Measurements from ENCODE around the gene OMP. TPM values are rescaled to one million over a fixed set of nuclear protein-coding genes. Genes with fewer than 3 reads are reported as not detected.
"Not testable (repeated sequence)": the region's sequence is repeated elsewhere in the genome, so short reads cannot be mapped to it uniquely, and the experiment has no call there.

Gene OMP
- total RNA-seq, 1 experiment from 2014 or later, result 1.4 TPM

GRCh38 chr11:77094841-77095365, 7.7 kb upstream of the OMP start:
- POLR2A ChIA-PET (ENCODE audit: unreplicated experiment), result interaction anchor here (0.5 kb wide), 1 partner anchor 335 kb away, joined by 3 read pairs; no protein-coding TSS in a partner anchor
- BruUV-seq (replicated peaks), result no TSS peak

GRCh38 chr11:77095551-77096490, 6.8 kb upstream of the OMP start:
- H3K4me1 ChIP-seq (replicated peaks; ENCODE audit: insufficient read depth), result peaks cover 6% of the 10 kb centered on the region
- peaks cover 8% of the 10 kb centered on the region; the same call in 1 of the 2 replicates for H3F3A ChIP-seq (ENCODE audit: insufficient read depth, low read depth)
- H4K20me1 ChIP-seq (ENCODE audit: insufficient read depth), result no peaks in the 10 kb centered on the region
- H3K27ac ChIP-seq, result no peak overlapping the region
- TF ChIP-seq CTCF (conservative IDR thresholded peaks at IDR 0.05) (no peak), EZH2 (IDR thresholded peaks at IDR 0.05; ENCODE audit: low read depth) (no peak)
- no peak for DNase-seq
- H3K9me2 ChIP-seq (ENCODE audit: insufficient read depth), result no peaks in the 10 kb centered on the region
- no peaks in the 10 kb centered on the region for H3K27me3 ChIP-seq (ENCODE audit: insufficient read depth, low read depth)
- no peaks in the 10 kb centered on the region for H3K9me3 ChIP-seq (ENCODE audit: insufficient read depth, low read depth)
- intact Hi-C loops (cut with micrococcal nuclease; ENCODE audit: unreplicated experiment), result no loop called here
- H3K79me2 ChIP-seq (ENCODE audit: low read depth), result no peaks in the 10 kb centered on the region
- no peak overlapping the region for H3K4me3 ChIP-seq
- H3K4me2 ChIP-seq, result no peak overlapping the region
- CTCF ChIA-PET, result interaction anchor here (0.7 to 1.4 kb wide), 2 partner anchors 33 to 48 kb away, joined by 4 to 12 read pairs; no protein-coding TSS in a partner anchor
- H2AFZ ChIP-seq, result no peak overlapping the region
- POLR2A ChIA-PET (ENCODE audit: unreplicated experiment), result interaction anchor here (0.5 kb wide), 1 partner anchor 336 kb away, joined by 3 read pairs; no protein-coding TSS in a partner anchor
- no TSS peak for BruUV-seq (replicated peaks)
- no peaks in the 10 kb centered on the region for H3K36me3 ChIP-seq (ENCODE audit: low read depth)

More at GRCh38 chr11:77094841-77095365, 7.7 kb upstream of the OMP start:
- H2AFZ ChIP-seq, result no peak overlapping the region
- no peaks in the 10 kb centered on the region for H3K36me3 ChIP-seq (ENCODE audit: low read depth)
- peaks cover 8% of the 10 kb centered on the region; the same call in 1 of the 2 replicates for H3F3A ChIP-seq (ENCODE audit: insufficient read depth, low read depth)
- CTCF ChIA-PET, result interaction anchor here (1.4 kb wide), 1 partner anchor 47 kb away, joined by 12 read pairs; no protein-coding TSS in a partner anchor
- no peaks in the 10 kb centered on the region for H3K9me2 ChIP-seq (ENCODE audit: insufficient read depth)
- DNase-seq, result no peak
- no peak overlapping the region for H3K27ac ChIP-seq
- peaks cover 15% of the 10 kb centered on the region for H3K4me1 ChIP-seq (replicated peaks; ENCODE audit: insufficient read depth)
- H4K20me1 ChIP-seq (ENCODE audit: insufficient read depth), result no peaks in the 10 kb centered on the region
- no peaks in the 10 kb centered on the region for H3K27me3 ChIP-seq (ENCODE audit: insufficient read depth, low read depth)
- H3K4me3 ChIP-seq, result no peak overlapping the region
- H3K79me2 ChIP-seq (ENCODE audit: low read depth), result no peaks in the 10 kb centered on the region
- intact Hi-C loops (cut with micrococcal nuclease; ENCODE audit: unreplicated experiment), result no loop called here
- H3K4me2 ChIP-seq, result no peak overlapping the region
- no peak for TF ChIP-seq CTCF (conservative IDR thresholded peaks at IDR 0.05)
- no peak for TF ChIP-seq EZH2 (IDR thresholded peaks at IDR 0.05; ENCODE audit: low read depth)
- H3K9me3 ChIP-seq (ENCODE audit: insufficient read depth, low read depth), result no peaks in the 10 kb centered on the region

GRCh38 chr11:77096591-77097019, 6.0 kb upstream of the OMP start:
- H2AFZ ChIP-seq, result no peak overlapping the region
- H3K9me3 ChIP-seq (ENCODE audit: insufficient read depth, low read depth), result no peaks in the 10 kb centered on the region
- DNase-seq, result no peak
- H3K4me1 ChIP-seq (replicated peaks; ENCODE audit: insufficient read depth), result 0 out of 2 replicates have a peak, but pooled peaks cover 3% of the 10 kb centered on the region
- H3F3A ChIP-seq (ENCODE audit: insufficient read depth, low read depth), result peaks cover 8% of the 10 kb centered on the region; the same call in 1 of the 2 replicates
- H3K4me2 ChIP-seq, result no peak overlapping the region
- H3K27ac ChIP-seq, result no peak overlapping the region
- TF ChIP-seq CTCF (conservative IDR thresholded peaks at IDR 0.05), result no peak
- TF ChIP-seq EZH2 (IDR thresholded peaks at IDR 0.05; ENCODE audit: low read depth), result no peak
- no peaks in the 10 kb centered on the region for H3K9me2 ChIP-seq (ENCODE audit: insufficient read depth)
- no peaks in the 10 kb centered on the region for H4K20me1 ChIP-seq (ENCODE audit: insufficient read depth)
- no peaks in the 10 kb centered on the region for H3K36me3 ChIP-seq (ENCODE audit: low read depth)
- ChIA-PET CTCF (interaction anchor here (0.7 to 1.4 kb wide), 2 partner anchors 34 to 49 kb away, joined by 4 to 12 read pairs; no protein-coding TSS in a partner anchor), POLR2A (ENCODE audit: unreplicated experiment) (no interaction called here)
- BruUV-seq (replicated peaks), result no TSS peak
- H3K27me3 ChIP-seq (ENCODE audit: insufficient read depth, low read depth), result no peaks in the 10 kb centered on the region
- no peaks in the 10 kb centered on the region for H3K79me2 ChIP-seq (ENCODE audit: low read depth)
- intact Hi-C loops (cut with micrococcal nuclease; ENCODE audit: unreplicated experiment), result no loop called here
- H3K4me3 ChIP-seq, result no peak overlapping the region

- H3K27me3 ChIP-seq (ENCODE audit: insufficient read depth, low read depth); CTCF ChIA-PET; intact Hi-C loops (cut with micrococcal nuclease; ENCODE audit: unreplicated experiment); POLR2A ChIA-PET (ENCODE audit: unreplicated experiment); DNase-seq; BruUV-seq (replicated peaks); H3K4me3 ChIP-seq; H4K20me1 ChIP-seq (ENCODE audit: insufficient read depth); H3K27ac ChIP-seq; H3K4me2 ChIP-seq; H3K36me3 ChIP-seq (ENCODE audit: low read depth); H2AFZ ChIP-seq; H3K79me2 ChIP-seq (ENCODE audit: low read depth); H3K4me1 ChIP-seq (replicated peaks; ENCODE audit: insufficient read depth); H3K9me3 ChIP-seq (ENCODE audit: insufficient read depth, low read depth); H3F3A ChIP-seq (ENCODE audit: insufficient read depth, low read depth); H3K9me2 ChIP-seq (ENCODE audit: insufficient read depth): not testable (repeated sequence)
These were observed 5.5 kb upstream of the OMP start for GRCh38 chr11:77097180-77097579.

Measured in PC-9 (cell line).